ENCODE data around the gene RABGGTA. TPM values are rescaled to one million over a fixed set of nuclear protein-coding genes. Genes with fewer than 3 reads are reported as not detected.

The RABGGTA gene
- total and polyA plus RNA-seq, 10 of the 15 experiments (the other 5 are each of a cell fraction or from before 2014, with no cell fraction given) = 19.1 to 75.6 (median 46.9) TPM

DNA sequence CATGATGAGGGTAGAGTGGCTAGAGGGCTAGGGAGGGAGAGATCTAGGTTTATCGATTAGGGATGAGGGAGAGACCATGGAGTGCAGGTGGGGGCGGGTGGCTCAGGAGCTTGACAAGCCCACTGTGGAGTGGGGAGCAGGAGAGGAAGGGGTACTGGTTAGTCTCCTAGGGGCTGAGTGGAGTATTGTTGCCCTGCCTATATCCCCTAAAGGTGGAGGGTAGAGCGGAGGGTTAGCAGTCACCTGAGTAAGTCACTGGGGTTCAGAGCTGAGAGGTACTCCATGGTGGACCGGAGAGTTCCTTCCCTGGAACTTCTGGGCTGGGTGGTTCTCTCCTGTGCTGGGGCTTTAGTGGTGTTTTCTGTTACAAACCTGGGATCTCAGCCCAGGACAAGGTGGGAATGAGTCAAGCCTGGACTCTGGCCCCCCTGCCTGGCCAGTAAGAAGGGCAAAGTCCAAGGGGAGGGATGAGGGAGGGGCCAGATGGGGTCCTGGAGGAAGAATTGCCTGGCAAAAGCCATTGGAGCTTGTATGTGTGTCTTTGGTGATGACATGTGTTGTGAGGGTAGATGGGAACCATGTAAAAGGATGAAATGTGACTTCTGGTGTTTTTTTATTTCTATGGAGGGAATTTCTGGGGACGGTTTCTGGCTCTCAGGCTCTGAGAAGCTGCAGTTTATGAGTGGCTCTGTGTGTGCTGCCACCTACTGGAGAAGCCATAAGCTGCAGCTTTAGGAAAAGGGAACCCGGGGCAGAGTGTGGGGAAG, 36.4 kb upstream of the RABGGTA start, which contains the start of gene CIDEB (continued):
- TF ChIP-seq, protein P1, sequence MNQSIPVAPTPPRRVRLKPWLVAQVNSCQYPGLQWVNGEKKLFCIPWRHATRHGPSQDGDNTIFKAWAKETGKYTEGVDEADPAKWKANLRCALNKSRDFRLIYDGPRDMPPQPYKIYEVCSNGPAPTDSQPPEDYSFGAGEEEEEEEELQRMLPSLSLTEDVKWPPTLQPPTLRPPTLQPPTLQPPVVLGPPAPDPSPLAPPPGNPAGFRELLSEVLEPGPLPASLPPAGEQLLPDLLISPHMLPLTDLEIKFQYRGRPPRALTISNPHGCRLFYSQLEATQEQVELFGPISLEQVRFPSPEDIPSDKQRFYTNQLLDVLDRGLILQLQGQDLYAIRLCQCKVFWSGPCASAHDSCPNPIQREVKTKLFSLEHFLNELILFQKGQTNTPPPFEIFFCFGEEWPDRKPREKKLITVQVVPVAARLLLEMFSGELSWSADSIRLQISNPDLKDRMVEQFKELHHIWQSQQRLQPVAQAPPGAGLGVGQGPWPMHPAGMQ (IDR thresholded peaks at IDR 0.05; ENCODE audit: borderline replicate concordance) = 0 out of 2 replicates have a peak, but pooled peaks have one; percentile 2
- TF ChIP-seq, protein P2, sequence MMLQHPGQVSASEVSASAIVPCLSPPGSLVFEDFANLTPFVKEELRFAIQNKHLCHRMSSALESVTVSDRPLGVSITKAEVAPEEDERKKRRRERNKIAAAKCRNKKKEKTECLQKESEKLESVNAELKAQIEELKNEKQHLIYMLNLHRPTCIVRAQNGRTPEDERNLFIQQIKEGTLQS (IDR thresholded peaks at IDR 0.05; ENCODE audit: borderline replicate concordance, extremely low read depth, low read depth, low read length) = no peak
- TF ChIP-seq FOS (IDR thresholded peaks at IDR 0.05; ENCODE audit: borderline replicate concordance, extremely low read depth, insufficient read length) (no peak), SMC3 (IDR thresholded peaks at IDR 0.05; ENCODE audit: borderline replicate concordance, low read length) (peak; percentile 28; the same call in 1 of the 2 replicates), ETV6 (conservative IDR thresholded peaks at IDR 0.05 in 1 of 2, IDR thresholded peaks at IDR 0.05 in 1 of 2; ENCODE audit: borderline replicate concordance in 1 of 2, low read depth in 1 of 2) (no peak), FOXK2 (IDR thresholded peaks at IDR 0.05) (no peak), IKZF1 (conservative IDR thresholded peaks at IDR 0.05) (peak; percentile 73), SRF (IDR thresholded peaks at IDR 0.05; ENCODE audit: low read depth in 2 of 2, low read length in 2 of 2) (no peak), NRF1 (conservative IDR thresholded peaks at IDR 0.05; ENCODE audit: low read depth, low read length) (no peak), NBN (IDR thresholded peaks at IDR 0.05) (peak; percentile 88), NR2C2 (IDR thresholded peaks at IDR 0.05; ENCODE audit: borderline replicate concordance, control insufficient read depth, insufficient read length, low read depth) (no peak), ZBED1 (IDR thresholded peaks at IDR 0.05; ENCODE audit: borderline replicate concordance) (no peak), ZNF384 (IDR thresholded peaks at IDR 0.05; ENCODE audit: borderline replicate concordance, low read depth, low read length) (peak; percentile 59), SPI1 (IDR thresholded peaks at IDR 0.05; ENCODE audit: borderline replicate concordance, insufficient read depth, low read depth, low read length) (peak; percentile 81; the same call in 1 of the 2 replicates), ATF7 (IDR thresholded peaks at IDR 0.05; ENCODE audit: low read depth) (0 out of 2 replicates have a peak, but pooled peaks have one; percentile 21), BCL11A (IDR thresholded peaks at IDR 0.05; ENCODE audit: low read depth, low read length) (no peak), KLF5 (IDR thresholded peaks at IDR 0.05; ENCODE audit: partially characterized antibody) (no peak)
- TF ChIP-seq, protein P3, sequence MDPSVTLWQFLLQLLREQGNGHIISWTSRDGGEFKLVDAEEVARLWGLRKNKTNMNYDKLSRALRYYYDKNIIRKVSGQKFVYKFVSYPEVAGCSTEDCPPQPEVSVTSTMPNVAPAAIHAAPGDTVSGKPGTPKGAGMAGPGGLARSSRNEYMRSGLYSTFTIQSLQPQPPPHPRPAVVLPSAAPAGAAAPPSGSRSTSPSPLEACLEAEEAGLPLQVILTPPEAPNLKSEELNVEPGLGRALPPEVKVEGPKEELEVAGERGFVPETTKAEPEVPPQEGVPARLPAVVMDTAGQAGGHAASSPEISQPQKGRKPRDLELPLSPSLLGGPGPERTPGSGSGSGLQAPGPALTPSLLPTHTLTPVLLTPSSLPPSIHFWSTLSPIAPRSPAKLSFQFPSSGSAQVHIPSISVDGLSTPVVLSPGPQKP (IDR thresholded peaks at IDR 0.05; ENCODE audit: low read depth, low read length) = no peak
- TF ChIP-seq, protein P4, sequence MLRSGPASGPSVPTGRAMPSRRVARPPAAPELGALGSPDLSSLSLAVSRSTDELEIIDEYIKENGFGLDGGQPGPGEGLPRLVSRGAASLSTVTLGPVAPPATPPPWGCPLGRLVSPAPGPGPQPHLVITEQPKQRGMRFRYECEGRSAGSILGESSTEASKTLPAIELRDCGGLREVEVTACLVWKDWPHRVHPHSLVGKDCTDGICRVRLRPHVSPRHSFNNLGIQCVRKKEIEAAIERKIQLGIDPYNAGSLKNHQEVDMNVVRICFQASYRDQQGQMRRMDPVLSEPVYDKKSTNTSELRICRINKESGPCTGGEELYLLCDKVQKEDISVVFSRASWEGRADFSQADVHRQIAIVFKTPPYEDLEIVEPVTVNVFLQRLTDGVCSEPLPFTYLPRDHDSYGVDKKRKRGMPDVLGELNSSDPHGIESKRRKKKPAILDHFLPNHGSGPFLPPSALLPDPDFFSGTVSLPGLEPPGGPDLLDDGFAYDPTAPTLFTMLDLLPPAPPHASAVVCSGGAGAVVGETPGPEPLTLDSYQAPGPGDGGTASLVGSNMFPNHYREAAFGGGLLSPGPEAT (IDR thresholded peaks at IDR 0.05; ENCODE audit: low read depth) = peak; percentile 90
- TF ChIP-seq, protein P5, sequence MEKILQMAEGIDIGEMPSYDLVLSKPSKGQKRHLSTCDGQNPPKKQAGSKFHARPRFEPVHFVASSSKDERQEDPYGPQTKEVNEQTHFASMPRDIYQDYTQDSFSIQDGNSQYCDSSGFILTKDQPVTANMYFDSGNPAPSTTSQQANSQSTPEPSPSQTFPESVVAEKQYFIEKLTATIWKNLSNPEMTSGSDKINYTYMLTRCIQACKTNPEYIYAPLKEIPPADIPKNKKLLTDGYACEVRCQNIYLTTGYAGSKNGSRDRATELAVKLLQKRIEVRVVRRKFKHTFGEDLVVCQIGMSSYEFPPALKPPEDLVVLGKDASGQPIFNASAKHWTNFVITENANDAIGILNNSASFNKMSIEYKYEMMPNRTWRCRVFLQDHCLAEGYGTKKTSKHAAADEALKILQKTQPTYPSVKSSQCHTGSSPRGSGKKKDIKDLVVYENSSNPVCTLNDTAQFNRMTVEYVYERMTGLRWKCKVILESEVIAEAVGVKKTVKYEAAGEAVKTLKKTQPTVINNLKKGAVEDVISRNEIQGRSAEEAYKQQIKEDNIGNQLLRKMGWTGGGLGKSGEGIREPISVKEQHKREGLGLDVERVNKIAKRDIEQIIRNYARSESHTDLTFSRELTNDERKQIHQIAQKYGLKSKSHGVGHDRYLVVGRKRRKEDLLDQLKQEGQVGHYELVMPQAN (conservative IDR thresholded peaks at IDR 0.05) = no peak
- TF ChIP-seq, protein P6, sequence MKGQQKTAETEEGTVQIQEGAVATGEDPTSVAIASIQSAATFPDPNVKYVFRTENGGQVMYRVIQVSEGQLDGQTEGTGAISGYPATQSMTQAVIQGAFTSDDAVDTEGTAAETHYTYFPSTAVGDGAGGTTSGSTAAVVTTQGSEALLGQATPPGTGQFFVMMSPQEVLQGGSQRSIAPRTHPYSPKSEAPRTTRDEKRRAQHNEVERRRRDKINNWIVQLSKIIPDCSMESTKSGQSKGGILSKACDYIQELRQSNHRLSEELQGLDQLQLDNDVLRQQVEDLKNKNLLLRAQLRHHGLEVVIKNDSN (IDR thresholded peaks at IDR 0.05; ENCODE audit: borderline replicate concordance, extremely low read length, insufficient read depth, low read depth, low read length) = no peak

Measured in GM12878 (cell line).